Heart right ventricle (tissue), 16 donors: ENCODE results near the gene AP4S1. TPM values are rescaled to one million over a fixed set of nuclear protein-coding genes. Genes with fewer than 3 reads are reported as not detected.
"Not testable (repeated sequence)": the region's sequence is repeated elsewhere in the genome, so short reads cannot be mapped to it uniquely, and the experiment has no call there.

Experiments
- ATAC-seq, 8 donors: fragments of 200-7000 bp; cut with Tn5 transposase; one replicate each; pipeline ENCODE4 v1.9.1; 2020; ENCODE audit warnings: mild to moderate bottlenecking in 8 of 8, moderate library complexity in 8 of 8, moderate number of reproducible peaks in 1 of 8
- DNase-seq, 2 donors: peaks; one replicate each; pipeline ENCODE4 v3.0.0-alpha.2; 2020
- H3K27ac ChIP-seq, 10 donors: fragments of 200-600 bp; sonication (generic) in 2 of 10; one replicate each; pipeline versions ENCODE4 v1.5.0 to v1.8.0; 2020 to 2022; ENCODE audit warnings: mild to moderate bottlenecking in 3 of 10
- H3K27me3 ChIP-seq, 7 donors: fragments of 200-600 bp; one replicate each; pipeline ENCODE4 v1.8.0; 2021 to 2022; ENCODE audit warnings: mild to moderate bottlenecking in 2 of 7
- H3K36me3 ChIP-seq, 9 donors: fragments of 200-600 bp; sonication (generic) in 1 of 9; one replicate each; pipeline versions ENCODE4 v1.5.0 to v1.8.0; 2020 to 2022; ENCODE audit warnings: mild to moderate bottlenecking in 2 of 9
- H3K4me1 ChIP-seq, 9 donors: fragments of 200-600 bp; sonication (generic) in 1 of 9; one replicate each; pipeline versions ENCODE4 v1.5.0 to v1.8.0; 2020 to 2022; ENCODE audit warnings: mild to moderate bottlenecking in 4 of 9
- H3K4me3 ChIP-seq, 10 donors: fragments of 200-600 bp; sonication (generic) in 2 of 10; one replicate each; pipeline versions ENCODE4 v1.5.0 to v1.8.0; 2020 to 2022; ENCODE audit warnings: mild to moderate bottlenecking in 7 of 10, moderate library complexity in 2 of 10
- H3K9me3 ChIP-seq, 11 donors: fragments of 200-600 bp in 10 of 11; sonication (generic) in 2 of 11; one replicate each; pipeline versions ENCODE4 v1.5.0 to v1.8.0; 2013 to 2022; ENCODE audit warnings: mild to moderate bottlenecking in 2 of 11, control low read depth in 1 of 11, moderate library complexity in 1 of 11
- CTCF ChIP-seq, 9 donors: fragments of 200-600 bp; sonication (generic) in 2 of 9; IDR thresholded peaks; one replicate each; pipeline versions ENCODE4 v1.5.0 to v1.8.0; 2021 to 2022; ENCODE audit warnings: antibody characterized with exemption in 9 of 9, mild to moderate bottlenecking in 5 of 9, moderate library complexity in 1 of 9
- WGBS, 2 donors: extraction: QIAGEN DNeasy Blood & Tissue Kit; methylation state at CpG; one replicate each; pipeline ENCODE4 v1.1.7; 2013; ENCODE audit warnings: inconsistent platforms in 1 of 2; 5-methylcytosine and 5-hydroxymethylcytosine counted together
- intact Hi-C, 10 donors: fragments of 100-400 bp; cut with DNase I; formaldehyde crosslinking; loops; one replicate each; pipeline versions ENCODE4 v1.11.1 to v1.14.2; 2022
- polyA plus RNA-seq, 2 donors: library from polyadenylated mRNA; stranded (reverse); fragments of 200-250 nt; gene quantifications; one replicate each; pipeline ENCODE4 v1.2.3, GENCODE V29; 2013
- total RNA-seq, 10 donors: library from RNA; stranded (reverse); fragmentation: NEBNext Ultra II Directional in 3 of 10; extraction: Animal tissue kit (Norgen Biotek cat#: 25700) in 3 of 10; gene quantifications; one replicate each; pipeline versions ENCODE4 v1.2.1 to v1.2.4, GENCODE V29; 2021 to 2023
- donor health status: Arrhythmogenic right ventricular cardiomyopathy.
- donor health status: ischemic (EF 13 %, LVEDD 7.1; RV severe dilation, severe dysfunction).
- donor health status: healthy with polysubstance abuse.
- donor health status: DM: no; HTN: yes; CAD: no.
- donor health status: DM: no; HTN: no; CAD: no.
- donor health status: ischemic (EF 25% LVEDD 6.9; RV normal size, moderate dysfunction).
- donor health status: ischemic (EF 25% LVEDD 5.7; RV mildly dilated, moderate dysfunction).
- donor health status: healthy.
- donor health status: DM: yes; HTN: yes; CAD: no.
- donor health status: Ischemic cardiomyopathy.
- donor health status: ischemic (EF 35%, LVEDD 5.7; RV mildly dilated, moderate dysfunction).
- donor health status: nonischemic (EF 11% LVEDD 7.7; RV severe dilation, severe dysfunction).
- donor health status: DM: yes; HTN: yes; CAD: no.
- donor health status: PGD.
- donor health status: ischemic (EF 29% LVEDD 5.4; RV normal size, mild dysfunction).
- donor health status: nonischemic (EF 23%, LVEDD 6.1; RV moderate dilation, normal function).

The AP4S1 gene
- total and polyA plus RNA-seq, 12 donors = 6.2 to 9.4 (median 8.5) TPM

- H3K27ac ChIP-seq = no peak overlapping the region
- DNase-seq (no peak), ATAC-seq (no peak)
- H3K4me1 ChIP-seq = peaks cover 0 to 10% (median 0%) of the 10 kb centered on the region in 9 donors
- H3K9me3 ChIP-seq = no peaks in the 10 kb centered on the region
- WGBS, 2 donors = 95 to 97% methylated on average over 7 to 8 of the region's 8 CpGs
- no peaks in the 10 kb centered on the region for H3K27me3 ChIP-seq
- intact Hi-C loops = no loop called here
- no peaks in the 10 kb centered on the region for H3K36me3 ChIP-seq
- H3K4me3 ChIP-seq = no peak overlapping the region
- TF ChIP-seq CTCF (IDR thresholded peaks at IDR 0.05) = no peak
Observed at GRCh38 chr14:31045501-31046080, 20.1 kb downstream of the AP4S1 start.

DNA sequence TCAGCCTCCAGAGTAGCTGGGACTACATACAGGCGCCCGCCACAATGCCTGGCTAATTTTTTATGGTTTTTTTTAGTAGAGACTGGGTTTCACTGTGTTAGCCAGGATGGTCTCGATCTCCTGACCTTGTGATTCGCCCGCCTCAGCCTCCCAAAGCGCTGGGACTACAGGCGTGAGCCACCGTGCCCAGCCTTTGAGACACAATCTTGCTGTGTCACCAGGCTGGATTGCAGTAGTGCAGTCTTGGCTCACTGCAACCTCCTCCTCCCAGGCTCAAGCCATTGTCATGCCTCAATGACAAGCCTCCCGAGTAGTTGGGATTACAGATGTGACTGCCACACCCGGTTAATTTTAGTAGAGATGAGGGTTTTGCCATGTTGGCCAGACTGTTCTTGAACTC, 22.1 kb downstream of the AP4S1 start:
- Histone ChIP-seq H3K4me1 (peaks cover 0 to 12% (median 0%) of the 10 kb centered on the region in 9 donors), H3K9me3 (no peaks in the 10 kb centered on the region), H3K36me3 (no peaks in the 10 kb centered on the region), H3K4me3 (no peak overlapping the region), H3K27me3 (no peaks in the 10 kb centered on the region), H3K27ac (peak overlapping the region in 1 of 10 donors; percentile 29)
- WGBS, 2 donors = 95 to 96% methylated on average over 10 of the region's 10 CpGs
- no peak for ATAC-seq
- no peak for TF ChIP-seq CTCF (IDR thresholded peaks at IDR 0.05)
- DNase-seq = no peak
- intact Hi-C loops = no loop called here

GRCh38 chr14:31051023-31051422, 25.6 kb downstream of the AP4S1 start:
- TF ChIP-seq CTCF (IDR thresholded peaks at IDR 0.05) = no peak
- H3K36me3 ChIP-seq = no peaks in the 10 kb centered on the region
- WGBS, 2 donors = 86 to 91% methylated on average over 7 of the region's 7 CpGs
- H3K27ac ChIP-seq = no peak overlapping the region
- H3K4me3 ChIP-seq = no peak overlapping the region
- H3K27me3 ChIP-seq = no peaks in the 10 kb centered on the region
- peaks cover 0 to 35% (median 4%) of the 10 kb centered on the region in 9 donors for H3K4me1 ChIP-seq
- ATAC-seq (no peak), DNase-seq (no peak)
- no peaks in the 10 kb centered on the region for H3K9me3 ChIP-seq
- intact Hi-C loops = no loop called here

DNA sequence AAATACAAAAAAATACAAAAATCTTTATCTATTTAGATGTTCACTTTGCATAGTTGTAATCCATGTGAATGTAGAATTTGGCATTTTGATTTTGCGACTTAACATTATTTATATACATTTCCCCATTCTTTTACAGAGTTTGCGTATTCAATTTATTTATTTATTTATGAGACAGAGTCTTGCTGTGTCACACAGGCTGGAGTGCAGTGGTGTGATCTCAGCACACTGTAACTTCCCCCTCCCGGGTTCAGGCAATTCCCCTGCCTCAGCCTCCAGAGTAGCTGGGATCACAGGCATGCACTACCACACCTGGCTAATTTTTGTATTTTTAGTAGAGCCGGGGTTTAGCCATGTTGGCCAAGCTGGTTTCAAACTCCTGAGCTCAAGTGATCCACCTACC, 26.1 kb downstream of the AP4S1 start:
- DNase-seq (no peak), ATAC-seq (no peak)
- WGBS, 2 donors = 67 to 84% methylated on average over 4 of the region's 4 CpGs
- intact Hi-C loops = no loop called here
- no peak overlapping the region for H3K27ac ChIP-seq
- no peaks in the 10 kb centered on the region for H3K9me3 ChIP-seq
- no peak for TF ChIP-seq CTCF (IDR thresholded peaks at IDR 0.05)
- H3K36me3 ChIP-seq = no peaks in the 10 kb centered on the region
- H3K27me3 ChIP-seq = no peaks in the 10 kb centered on the region
- peaks cover 0 to 35% (median 4%) of the 10 kb centered on the region in 9 donors for H3K4me1 ChIP-seq
- no peak overlapping the region for H3K4me3 ChIP-seq

DNA sequence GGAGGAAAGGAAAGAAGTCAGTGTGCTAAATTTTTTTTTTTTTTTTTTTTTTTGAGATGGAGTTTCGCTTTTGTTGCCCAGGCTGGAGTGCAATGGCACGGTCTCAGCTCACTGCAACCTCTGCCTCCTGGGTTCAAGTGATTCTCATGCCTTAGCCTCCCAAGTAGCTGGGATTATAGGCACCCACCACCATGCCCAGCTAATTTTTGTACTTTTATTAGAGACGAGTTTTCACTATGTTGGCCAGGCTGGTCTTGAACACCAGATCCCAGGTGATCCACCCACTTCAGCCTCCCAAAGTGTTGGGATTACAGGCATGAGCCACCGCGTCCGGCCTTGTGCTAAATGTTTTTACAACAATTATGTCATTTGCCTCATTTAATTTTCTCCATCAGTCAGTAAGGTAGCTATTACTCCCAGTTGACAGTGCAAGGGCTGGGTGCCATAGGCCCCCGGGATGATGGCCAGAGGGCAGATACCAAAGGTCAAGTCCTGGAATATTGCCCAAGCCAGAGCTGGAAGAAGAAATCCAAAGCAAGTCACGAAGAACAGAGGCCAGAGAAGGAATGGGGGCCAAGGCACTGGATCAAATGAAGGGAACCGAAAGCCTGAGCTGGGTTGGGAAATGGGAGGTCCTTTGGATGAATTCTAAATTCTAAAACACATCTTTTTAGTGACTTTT, 27.6 kb downstream of the AP4S1 start:
- Histone ChIP-seq H3K27ac (peak overlapping the region in 6 of 10 donors; percentile 4 to 52 (median 36)), H3K4me1 (peaks cover 0 to 35% (median 4%) of the 10 kb centered on the region in 9 donors)
- H3K4me3 ChIP-seq, H3K36me3 ChIP-seq, H3K9me3 ChIP-seq, H3K27me3 ChIP-seq: not testable (repeated sequence)
- 52 to 58% methylated on average over 9 of the region's 9 CpGs for WGBS, 2 donors
- ATAC-seq = peak; percentile 68 to 84 (median 75)
- peak; percentile 75 to 79 for DNase-seq
- intact Hi-C loops = loop anchor here in 1 of 10 donors (2.0 kb wide), 1 partner anchor 28 kb away; the partner anchor contains the start of gene AP4S1
